A673 (cell line): ENCODE results near the gene PRAC1.

Experiments used
- CTCF ChIP-seq: fragments of 300-800, 200-600 bp; sonication (generic); conservative IDR thresholded peaks from 2 replicates; pipeline ENCODE4 v1.5.1; 2017; ENCODE audit warnings: low read depth, mild to moderate bottlenecking, antibody characterized with exemption, low read length, moderate library complexity, mixed read lengths
- EZH2 ChIP-seq: fragments of 200-600 bp; sonication (generic); IDR thresholded peaks from 2 replicates; pipeline ENCODE4 v1.6.1; 2017; ENCODE audit warnings: borderline replicate concordance, low read depth, mild to moderate bottlenecking, mixed read lengths, antibody characterized with exemption, low read length; ENCODE audit not compliant: poor library complexity, severe bottlenecking

- TF ChIP-seq CTCF = 0 out of 2 replicates have a peak, but pooled peaks have one; percentile 23
- no peak for TF ChIP-seq EZH2
Observed at GRCh38 chr17:48722201-48722907, at the start of gene PRAC1.
